ENCODE measurements around the gene TADA1. TPM values are rescaled to one million over a fixed set of nuclear protein-coding genes. Genes with fewer than 3 reads are reported as not detected.

Gene TADA1
- total and polyA plus RNA-seq, 4 donors = 9.1 to 21.3 (median 15.0) TPM

GRCh38 chr1:166827426-166827825, 48.6 kb downstream of the TADA1 start:
- H3K27ac ChIP-seq (ENCODE audit: low read depth in 1 of 2, low read length in 2 of 2) = no peak overlapping the region
- no peaks in the 10 kb centered on the region for H3K36me3 ChIP-seq (ENCODE audit: control insufficient read depth in 4 of 4, insufficient read depth in 3 of 4, low read depth in 1 of 4, low read length in 3 of 4)
- no peak for DNase-seq (ENCODE audit: low spot score)
- no peaks in the 10 kb centered on the region for H3K4me1 ChIP-seq (ENCODE audit: control insufficient read depth in 4 of 4, insufficient read depth in 4 of 4, low read length in 3 of 4)
- no peaks in the 10 kb centered on the region for H3K27me3 ChIP-seq (ENCODE audit: control insufficient read depth in 4 of 4, insufficient read depth in 4 of 4, low read length in 3 of 4)
- no peak overlapping the region for H3K4me3 ChIP-seq (ENCODE audit: low read depth in 1 of 3, low read length in 3 of 3)
- H3K9me3 ChIP-seq (ENCODE audit: control insufficient read depth in 4 of 4, low read length in 3 of 4) = peaks cover 0 to 3% (median 1%) of the 10 kb centered on the region in 4 donors
- TF ChIP-seq REST (IDR thresholded peaks at IDR 0.05) = no peak
- TF ChIP-seq CTCF (IDR thresholded peaks at IDR 0.05; ENCODE audit: low read depth, low read length, missing input control) = no peak
- TF ChIP-seq RXRA (IDR thresholded peaks at IDR 0.05) = no peak
- no peak for TF ChIP-seq SP1 (IDR thresholded peaks at IDR 0.05)
- TF ChIP-seq ZBTB33 (IDR thresholded peaks at IDR 0.05) = no peak
- no peak for TF ChIP-seq GABPA (IDR thresholded peaks at IDR 0.05 in 1 of 2, conservative IDR thresholded peaks at IDR 0.05 in 1 of 2)
- no peak for TF ChIP-seq ATF3 (IDR thresholded peaks at IDR 0.05)
- TF ChIP-seq TAF1 (conservative IDR thresholded peaks at IDR 0.05) = no peak
- TF ChIP-seq MAX (IDR thresholded peaks at IDR 0.05) = no peak
- no peak for TF ChIP-seq FOXA1 (IDR thresholded peaks at IDR 0.05)
- no peak for TF ChIP-seq HNF4G (IDR thresholded peaks at IDR 0.05)
- no peak for TF ChIP-seq HNF4A (conservative IDR thresholded peaks at IDR 0.05)
- TF ChIP-seq JUND (IDR thresholded peaks at IDR 0.05) = no peak
- TF ChIP-seq RAD21 (IDR thresholded peaks at IDR 0.05) = no peak
- no peak overlapping the region for H3K9ac ChIP-seq (ENCODE audit: low read depth in 1 of 2, low read length in 2 of 2)

GRCh38 chr1:166822385-166822784, 53.7 kb downstream of the TADA1 start:
- WGBS = 68% methylated on average over 7 of the region's 7 CpGs

More at GRCh38 chr1:166822385-166822784, 53.7 kb downstream of the TADA1 start:
- Histone ChIP-seq H3K9me3 (ENCODE audit: control insufficient read depth in 4 of 4, low read length in 3 of 4) (no peaks in the 10 kb centered on the region), H3K4me1 (ENCODE audit: control insufficient read depth in 4 of 4, insufficient read depth in 4 of 4, low read length in 3 of 4) (no peaks in the 10 kb centered on the region), H3K27me3 (ENCODE audit: control insufficient read depth in 4 of 4, insufficient read depth in 4 of 4, low read length in 3 of 4) (no peaks in the 10 kb centered on the region), H3K36me3 (ENCODE audit: control insufficient read depth in 4 of 4, insufficient read depth in 3 of 4, low read depth in 1 of 4, low read length in 3 of 4) (no peaks in the 10 kb centered on the region), H3K27ac (ENCODE audit: low read depth in 1 of 2, low read length in 2 of 2) (no peak overlapping the region), H3K4me3 (ENCODE audit: low read depth in 1 of 3, low read length in 3 of 3) (no peak overlapping the region), H3K9ac (ENCODE audit: low read depth in 1 of 2, low read length in 2 of 2) (no peak overlapping the region)
- no peak for TF ChIP-seq ATF3 (IDR thresholded peaks at IDR 0.05)
- TF ChIP-seq CTCF (IDR thresholded peaks at IDR 0.05; ENCODE audit: low read depth, low read length, missing input control) = no peak
- TF ChIP-seq FOXA1 (IDR thresholded peaks at IDR 0.05) = no peak
- no peak for TF ChIP-seq NR2F2 (IDR thresholded peaks at IDR 0.05)
- TF ChIP-seq MAX (IDR thresholded peaks at IDR 0.05) = no peak
- TF ChIP-seq SP1 (IDR thresholded peaks at IDR 0.05) = no peak
- no peak for TF ChIP-seq GABPA (IDR thresholded peaks at IDR 0.05 in 1 of 2, conservative IDR thresholded peaks at IDR 0.05 in 1 of 2)
- TF ChIP-seq TAF1 (conservative IDR thresholded peaks at IDR 0.05) = no peak
- no peak for TF ChIP-seq RAD21 (IDR thresholded peaks at IDR 0.05)
- no peak for TF ChIP-seq FOXA2 (IDR thresholded peaks at IDR 0.05)
- TF ChIP-seq HNF4A (conservative IDR thresholded peaks at IDR 0.05) = no peak
- TF ChIP-seq ZBTB33 (IDR thresholded peaks at IDR 0.05) = no peak
- no peak for DNase-seq (ENCODE audit: low spot score)
